ENCODE data around the gene MACROD2.

DNA sequence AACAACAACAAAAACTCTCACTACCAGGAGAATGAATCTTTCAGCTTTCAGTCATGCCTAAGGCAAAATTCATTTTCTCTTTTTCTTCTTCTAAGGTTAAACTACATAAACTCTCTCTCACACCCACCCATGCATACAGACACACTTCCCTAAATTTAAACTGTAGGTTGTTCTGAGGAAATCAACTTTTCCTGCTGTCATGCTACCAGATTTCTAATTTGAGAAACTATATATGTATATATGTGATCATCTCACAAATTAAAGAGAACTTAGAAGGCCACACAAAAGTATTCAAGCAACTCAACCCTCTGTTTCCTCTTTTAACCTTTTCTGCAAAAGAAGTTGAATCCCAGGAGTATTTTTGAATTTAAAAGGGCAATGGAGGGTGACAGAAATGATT, 2045.4 kb downstream of the MACROD2 start:
- TF ChIP-seq, protein P1, sequence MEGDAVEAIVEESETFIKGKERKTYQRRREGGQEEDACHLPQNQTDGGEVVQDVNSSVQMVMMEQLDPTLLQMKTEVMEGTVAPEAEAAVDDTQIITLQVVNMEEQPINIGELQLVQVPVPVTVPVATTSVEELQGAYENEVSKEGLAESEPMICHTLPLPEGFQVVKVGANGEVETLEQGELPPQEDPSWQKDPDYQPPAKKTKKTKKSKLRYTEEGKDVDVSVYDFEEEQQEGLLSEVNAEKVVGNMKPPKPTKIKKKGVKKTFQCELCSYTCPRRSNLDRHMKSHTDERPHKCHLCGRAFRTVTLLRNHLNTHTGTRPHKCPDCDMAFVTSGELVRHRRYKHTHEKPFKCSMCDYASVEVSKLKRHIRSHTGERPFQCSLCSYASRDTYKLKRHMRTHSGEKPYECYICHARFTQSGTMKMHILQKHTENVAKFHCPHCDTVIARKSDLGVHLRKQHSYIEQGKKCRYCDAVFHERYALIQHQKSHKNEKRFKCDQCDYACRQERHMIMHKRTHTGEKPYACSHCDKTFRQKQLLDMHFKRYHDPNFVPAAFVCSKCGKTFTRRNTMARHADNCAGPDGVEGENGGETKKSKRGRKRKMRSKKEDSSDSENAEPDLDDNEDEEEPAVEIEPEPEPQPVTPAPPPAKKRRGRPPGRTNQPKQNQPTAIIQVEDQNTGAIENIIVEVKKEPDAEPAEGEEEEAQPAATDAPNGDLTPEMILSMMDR (IDR thresholded peaks at IDR 0.05): no peak
- TF ChIP-seq POLR2A (IDR thresholded peaks at IDR 0.05): no peak
